Thyroid gland (tissue), 4 donors: Measurements from ENCODE around the gene STYK1. TPM values are rescaled to one million over a fixed set of nuclear protein-coding genes. Genes with fewer than 3 reads are reported as not detected.
"Not testable (repeated sequence)": the region's sequence is repeated elsewhere in the genome, so short reads cannot be mapped to it uniquely, and the experiment has no call there.

Experiments used
- DNase-seq, 2 donors: peaks; one replicate each; pipeline ENCODE4 v3.0.0-alpha.2; 2019
- H3K27ac ChIP-seq, 3 donors: fragments of 200-600 bp; sonication (generic); 1 replicate in 2 of 3; 2 replicates in 1 of 3; pipeline ENCODE4 v1.5.1; 2016 to 2019; ENCODE audit warnings: mild to moderate bottlenecking in 1 of 3, moderate library complexity in 1 of 3
- H3K27me3 ChIP-seq: fragments of 200-600 bp; sonication (generic); one replicate; pipeline ENCODE4 v1.5.1; 2019
- H3K36me3 ChIP-seq, 2 donors: fragments of 200-600 bp; sonication (generic); one replicate each; pipeline ENCODE4 v1.5.1; 2016 to 2019
- H3K4me1 ChIP-seq, 2 donors: fragments of 200-600 bp; sonication (generic); one replicate each; pipeline ENCODE4 v1.5.1; 2017 to 2019
- H3K4me3 ChIP-seq, 3 donors: fragments of 200-600 bp; sonication (generic); replicated peaks in 1 of 3; 1 replicate in 2 of 3; 2 replicates in 1 of 3; pipeline ENCODE4 v1.5.1; 2016; ENCODE audit warnings: mild to moderate bottlenecking in 1 of 3
- H3K9me3 ChIP-seq: fragments of 200-600 bp; sonication (generic); one replicate; pipeline ENCODE4 v1.5.1; 2017
- POLR2A ChIP-seq, 2 donors: fragments of 450-650 bp; IDR thresholded peaks; one replicate each; pipeline ENCODE4 v1.6.1; 2017; ENCODE audit warnings: antibody characterized with exemption in 2 of 2, mild to moderate bottlenecking in 2 of 2, moderate library complexity in 1 of 2
- WGBS, 2 donors: methylation state at CpG; one replicate each; pipeline ENCODE4 v1.1.5; 2017; 5-methylcytosine and 5-hydroxymethylcytosine counted together
- intact Hi-C: fragments of 100-400 bp; cut with DNase I; formaldehyde crosslinking; loops from one replicate; pipeline ENCODE4 v1.15.1; 2023
- total RNA-seq, 4 donors: library from RNA; depleted of rRNA; stranded (reverse); fragments of >200 nt; gene quantifications; one replicate each; pipeline ENCODE4 v1.2.3, GENCODE V29; 2016
- TF ChIP-seq, protein P1 (sequence below), 6 experiments: fragments of 200-600 bp in 3 of 6; fragments of 450-650 bp in 3 of 6; sonication (generic) in 3 of 6; IDR thresholded peaks; one replicate each; pipeline ENCODE4 v1.5.1; 2016 to 2019; ENCODE audit warnings: antibody characterized with exemption in 6 of 6, mild to moderate bottlenecking in 2 of 6, inconsistent platforms in 1 of 6, moderate library complexity in 1 of 6

STYK1 gene
- total RNA-seq, 4 donors from 2014 or later = 0.40 TPM; not detected in 3

DNA sequence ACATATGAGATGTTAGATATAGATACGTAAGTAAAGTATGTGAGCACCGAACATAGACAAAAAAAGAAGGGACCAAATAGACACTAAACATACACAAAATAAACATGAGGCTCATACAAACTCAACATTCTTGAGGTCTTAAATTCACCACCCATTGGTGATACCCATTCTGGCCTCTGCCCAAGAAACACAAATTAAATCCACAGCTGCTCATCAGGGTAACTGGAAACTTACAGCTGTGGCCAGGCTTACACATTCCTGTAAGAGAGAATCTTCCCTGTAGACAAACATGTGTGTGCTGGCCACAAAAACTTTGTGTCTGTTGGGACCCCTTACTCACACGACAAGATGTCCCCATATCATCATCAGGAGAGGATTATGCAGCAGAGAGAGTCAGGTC is 82.9 kb downstream of the STYK1 start:
- no peak for DNase-seq
- Histone ChIP-seq H3K9me3 (no peaks in the 10 kb centered on the region), H3K36me3 (no peaks in the 10 kb centered on the region), H3K4me3 (no peak overlapping the region), H3K27ac (no peak overlapping the region), H3K4me1 (no peaks in the 10 kb centered on the region), H3K27me3 (no peaks in the 10 kb centered on the region)
- whole genome bisulfite sequencing, 2 donors = 96 to 97% methylated on average over 3 of the region's 3 CpGs
- intact Hi-C loops = no loop called here
- TF ChIP-seq, protein P1, sequence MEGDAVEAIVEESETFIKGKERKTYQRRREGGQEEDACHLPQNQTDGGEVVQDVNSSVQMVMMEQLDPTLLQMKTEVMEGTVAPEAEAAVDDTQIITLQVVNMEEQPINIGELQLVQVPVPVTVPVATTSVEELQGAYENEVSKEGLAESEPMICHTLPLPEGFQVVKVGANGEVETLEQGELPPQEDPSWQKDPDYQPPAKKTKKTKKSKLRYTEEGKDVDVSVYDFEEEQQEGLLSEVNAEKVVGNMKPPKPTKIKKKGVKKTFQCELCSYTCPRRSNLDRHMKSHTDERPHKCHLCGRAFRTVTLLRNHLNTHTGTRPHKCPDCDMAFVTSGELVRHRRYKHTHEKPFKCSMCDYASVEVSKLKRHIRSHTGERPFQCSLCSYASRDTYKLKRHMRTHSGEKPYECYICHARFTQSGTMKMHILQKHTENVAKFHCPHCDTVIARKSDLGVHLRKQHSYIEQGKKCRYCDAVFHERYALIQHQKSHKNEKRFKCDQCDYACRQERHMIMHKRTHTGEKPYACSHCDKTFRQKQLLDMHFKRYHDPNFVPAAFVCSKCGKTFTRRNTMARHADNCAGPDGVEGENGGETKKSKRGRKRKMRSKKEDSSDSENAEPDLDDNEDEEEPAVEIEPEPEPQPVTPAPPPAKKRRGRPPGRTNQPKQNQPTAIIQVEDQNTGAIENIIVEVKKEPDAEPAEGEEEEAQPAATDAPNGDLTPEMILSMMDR (IDR thresholded peaks at IDR 0.05) = no peak
- TF ChIP-seq POLR2A (IDR thresholded peaks at IDR 0.05) = no peak

DNA sequence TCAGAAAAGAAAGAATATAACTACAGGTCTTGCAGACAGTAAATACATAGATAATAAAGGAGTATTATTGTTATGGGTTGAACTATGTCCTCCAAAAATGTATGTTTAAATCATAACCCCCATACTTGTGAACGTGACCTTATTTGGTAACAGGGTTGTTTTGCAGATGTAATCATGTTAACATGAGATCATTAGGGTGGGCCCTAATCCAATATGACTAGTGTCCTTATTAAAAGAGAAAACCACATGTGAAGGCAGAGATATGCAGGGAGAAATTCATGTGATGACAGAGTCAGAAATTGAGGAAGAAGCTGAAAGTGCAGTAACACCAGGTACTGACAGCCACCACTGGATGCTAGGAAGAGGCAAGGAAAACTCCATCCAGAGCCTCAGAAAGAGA is 89.4 kb downstream of the STYK1 start:
- no peak for TF ChIP-seq POLR2A (IDR thresholded peaks at IDR 0.05)
- TF ChIP-seq, protein P1 (IDR thresholded peaks at IDR 0.05) = no peak
- Histone ChIP-seq H3K27ac (no peak overlapping the region), H3K4me3 (no peak overlapping the region), H3K4me1 (no peaks in the 10 kb centered on the region), H3K36me3 (no peaks in the 10 kb centered on the region), H3K9me3 (no peaks in the 10 kb centered on the region), H3K27me3 (no peaks in the 10 kb centered on the region)
- no peak for DNase-seq
- WGBS, 2 donors = 87 to 93% methylated on average over 1 of the region's 1 CpG
- intact Hi-C loops = no loop called here

DNA sequence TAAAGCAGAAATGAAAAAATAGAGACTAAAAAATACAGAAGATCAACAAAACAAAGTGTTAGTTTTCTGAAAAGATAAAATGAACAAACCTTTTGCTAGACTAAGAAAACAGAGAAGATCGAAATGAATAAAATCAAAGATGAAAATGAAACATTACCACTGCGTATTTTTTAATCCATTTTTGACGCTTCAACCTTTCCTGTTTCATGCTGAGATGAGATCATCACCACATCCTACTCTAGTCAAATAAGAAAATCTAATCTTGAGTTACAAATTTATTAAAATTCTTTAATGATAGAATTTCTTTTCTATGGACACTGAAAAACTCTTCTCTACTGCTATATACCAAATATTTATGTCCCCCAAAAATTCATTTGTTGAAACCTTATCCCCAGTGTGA is 91.1 kb downstream of the STYK1 start:
- DNase-seq = no peak
- no peak overlapping the region for H3K27ac ChIP-seq
- 94 to 97% methylated on average over 3 of the region's 3 CpGs for WGBS, 2 donors
- H3K4me1 ChIP-seq = no peaks in the 10 kb centered on the region
- intact Hi-C loops = no loop called here
- no peak overlapping the region for H3K4me3 ChIP-seq
- TF ChIP-seq POLR2A (IDR thresholded peaks at IDR 0.05) = no peak
- TF ChIP-seq, protein P1 (IDR thresholded peaks at IDR 0.05) = no peak
- H3K9me3 ChIP-seq = no peaks in the 10 kb centered on the region
- H3K36me3 ChIP-seq = no peaks in the 10 kb centered on the region
- no peaks in the 10 kb centered on the region for H3K27me3 ChIP-seq

DNA sequence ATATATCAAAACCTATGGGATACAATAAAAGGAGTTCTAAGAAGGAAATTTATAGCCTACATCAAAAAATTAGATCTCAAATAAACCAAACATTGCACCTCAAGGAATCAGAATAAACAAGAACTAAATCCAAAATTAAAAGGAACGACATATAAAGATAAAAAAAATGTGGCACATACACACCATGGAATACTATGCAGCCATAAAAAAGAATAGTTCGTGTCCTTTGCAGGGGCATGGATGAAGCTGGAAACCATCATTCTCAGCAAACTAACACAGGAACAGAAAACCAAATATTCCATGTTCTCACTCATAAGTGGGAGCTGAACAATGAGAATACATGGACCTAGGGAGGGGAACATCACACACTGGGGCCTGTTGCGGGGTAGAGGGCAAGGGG is 91.7 kb downstream of the STYK1 start:
- H3K4me3 ChIP-seq, H3K36me3 ChIP-seq, H3K9me3 ChIP-seq, intact Hi-C loops, DNase-seq, H3K27ac ChIP-seq, H3K27me3 ChIP-seq, H3K4me1 ChIP-seq: not testable (repeated sequence)
- 78 to 82% methylated on average over 3 of the region's 3 CpGs for WGBS, 2 donors

DNA sequence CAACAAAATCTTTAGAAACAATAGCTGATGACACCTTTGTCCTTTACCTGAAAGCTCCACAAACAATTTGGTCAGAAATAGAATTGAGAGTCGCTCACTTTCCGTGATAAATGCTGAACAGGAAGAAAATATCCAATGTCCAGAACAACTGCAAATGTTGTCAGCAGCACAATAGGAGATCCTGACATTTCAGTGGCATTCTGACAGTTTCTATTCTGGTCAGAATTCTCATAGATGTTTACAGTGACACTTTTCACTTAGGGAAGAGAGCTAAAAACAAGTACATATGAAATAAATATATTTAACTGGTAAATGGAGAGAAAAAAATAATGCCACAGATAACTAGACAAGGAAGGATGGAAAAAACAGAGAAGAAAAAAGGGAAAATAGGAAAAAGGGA is 99.5 kb downstream of the STYK1 start:
- 60 to 74% methylated on average over 2 of the region's 2 CpGs for WGBS, 2 donors

DNA sequence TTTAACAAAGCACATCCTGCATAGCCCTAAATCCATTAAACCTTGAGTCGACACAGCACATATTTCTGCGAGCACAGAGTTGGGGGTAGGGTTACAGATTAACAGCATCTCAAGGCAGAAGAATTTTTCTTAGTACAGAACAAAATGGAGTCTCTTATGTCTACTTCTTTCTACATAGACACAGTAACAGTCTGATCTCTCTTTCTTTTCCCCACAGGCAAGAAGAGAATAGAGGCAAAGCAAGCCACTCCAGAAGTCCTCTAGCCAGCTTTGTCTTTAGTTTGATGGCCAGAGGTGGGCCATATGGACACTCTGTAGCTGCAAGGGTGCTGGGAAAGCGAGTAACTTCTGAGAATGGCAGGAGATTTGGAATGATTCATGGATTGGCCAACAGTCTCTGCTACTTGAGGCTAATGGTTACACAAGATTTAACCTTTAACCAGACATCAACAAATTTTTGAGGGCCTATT is 101.8 kb downstream of the STYK1 start:
- DNase-seq, H3K4me1 ChIP-seq, intact Hi-C loops, H3K27ac ChIP-seq, H3K36me3 ChIP-seq, H3K4me3 ChIP-seq, H3K27me3 ChIP-seq, H3K9me3 ChIP-seq: not testable (repeated sequence)
- 55 to 56% methylated on average over 3 of the region's 3 CpGs for WGBS, 2 donors

More for the DNA sequence above, 99.5 kb downstream of the STYK1 start:
- no peak for TF ChIP-seq POLR2A (IDR thresholded peaks at IDR 0.05)
- TF ChIP-seq, protein P1 (IDR thresholded peaks at IDR 0.05) = no peak
- H3K27me3 ChIP-seq = no peaks in the 10 kb centered on the region
- no peak overlapping the region for H3K4me3 ChIP-seq
- intact Hi-C loops = no loop called here
- no peak for DNase-seq
- H3K9me3 ChIP-seq = no peaks in the 10 kb centered on the region
- no peaks in the 10 kb centered on the region for H3K36me3 ChIP-seq
- H3K27ac ChIP-seq = no peak overlapping the region
- H3K4me1 ChIP-seq = no peaks in the 10 kb centered on the region
